IMR-90 (cell line): ENCODE measurements around the gene PPP1R9A. TPM values are rescaled to one million over a fixed set of nuclear protein-coding genes. Genes with fewer than 3 reads are reported as not detected.

Experiments
- ATAC-seq: fragments of 200-7000 bp; cut with Tn5 transposase; 2 replicates; pipeline ENCODE4 v1.9.1; 2020; ENCODE audit warnings: low read depth, mild to moderate bottlenecking, moderate library complexity
- BruUV-seq: library from RNA; stranded (reverse); fragments of 400-500 nt; replicated peaks from 2 replicates; lab custom pipeline; 2021; lab: Mats Ljungman, UMichigan
- CTCF ChIA-PET: fragments of 300-600 bp; formaldehyde crosslinking; extraction: SDS; loops from one replicate; lab custom pipeline; 2021; ENCODE audit warnings: antibody characterized with exemption; lab: Yijun Ruan, JAX
- POLR2A ChIA-PET: fragments of 300-600 bp; sonication (Branson Sonifier 250); formaldehyde crosslinking; loops from one replicate; lab custom pipeline; 2022; ENCODE audit warnings: antibody characterized with exemption; ENCODE audit not compliant: unreplicated experiment; lab: Charles Lee
- DNase-seq: peaks from one replicate; pipeline ENCODE4 v3.0.0; 2013
- H2AFZ ChIP-seq: replicated peaks from 2 replicates; pipeline ENCODE3; 2013; ENCODE audit warnings: low read length, mild to moderate bottlenecking; ENCODE audit not compliant: poor library complexity
- H2AK5ac ChIP-seq: 2 replicates; pipeline ENCODE4 v1.6.1; 2013; ENCODE audit warnings: low read depth, low read length, inconsistent platforms
- H2AK9ac ChIP-seq: replicated peaks from 2 replicates; pipeline ENCODE3; 2013; ENCODE audit warnings: mild to moderate bottlenecking, low read depth, low read length, moderate library complexity; ENCODE audit not compliant: poor library complexity
- H2BK120ac ChIP-seq: 2 replicates; pipeline ENCODE4 v1.6.1; 2013; ENCODE audit warnings: low read depth, low read length, inconsistent platforms
- H2BK15ac ChIP-seq: 3 replicates; pipeline ENCODE4 v1.6.1; 2013; ENCODE audit warnings: low read depth, low read length, inconsistent platforms
- H2BK20ac ChIP-seq: 2 replicates; pipeline ENCODE4 v1.6.1; 2013; ENCODE audit warnings: low read depth, mild to moderate bottlenecking, inconsistent platforms, low read length, moderate library complexity
- H2BK5ac ChIP-seq: 2 replicates; pipeline ENCODE4 v1.6.1; 2013; ENCODE audit warnings: mild to moderate bottlenecking, low read depth, low read length, inconsistent platforms; ENCODE audit not compliant: poor library complexity, severe bottlenecking
- H3K14ac ChIP-seq: replicated peaks from 2 replicates; pipeline ENCODE4 v1.6.1; 2013; ENCODE audit warnings: low read depth, low read length, inconsistent platforms
- H3K18ac ChIP-seq: 2 replicates; pipeline ENCODE4 v1.6.1; 2013; ENCODE audit warnings: low read depth, low read length, control low read depth
- H3K23ac ChIP-seq: 2 replicates; pipeline ENCODE4 v1.6.1; 2013; ENCODE audit warnings: low read depth, low read length, inconsistent platforms
- H3K27ac ChIP-seq: 2 replicates; pipeline ENCODE4 v1.5.1; 2013; ENCODE audit warnings: mild to moderate bottlenecking, control low read depth, low read length; ENCODE audit not compliant: insufficient read depth
- H3K27me3 ChIP-seq: 2 replicates; pipeline ENCODE4 v1.6.1; 2013; ENCODE audit warnings: low read length; ENCODE audit not compliant: control insufficient read depth, insufficient read depth
- H3K36me3 ChIP-seq: 2 replicates; pipeline ENCODE4 v1.6.1; 2013; ENCODE audit warnings: low read length, mixed read lengths; ENCODE audit not compliant: control insufficient read depth, insufficient read depth
- H3K4ac ChIP-seq: 2 replicates; pipeline ENCODE4 v1.6.1; 2013; ENCODE audit warnings: low read depth, low read length, inconsistent platforms
- H3K4me1 ChIP-seq: 2 replicates; pipeline ENCODE4 v1.6.1; 2013; ENCODE audit warnings: low read length, mixed read lengths; ENCODE audit not compliant: control insufficient read depth, insufficient read depth
- H3K4me2 ChIP-seq: 2 replicates; pipeline ENCODE4 v1.6.1; 2013; ENCODE audit warnings: low read depth, mild to moderate bottlenecking, control low read depth, low read length, moderate library complexity
- H3K4me3 ChIP-seq: 2 replicates; pipeline ENCODE4 v1.5.1; 2013; ENCODE audit warnings: low read depth, mild to moderate bottlenecking, control low read depth, low read length, moderate library complexity; ENCODE audit not compliant: insufficient read depth
- H3K56ac ChIP-seq: 2 replicates; pipeline ENCODE4 v1.6.1; 2013; ENCODE audit warnings: low read length, inconsistent platforms; ENCODE audit not compliant: insufficient read depth; ENCODE audit errors: extremely low read depth
- H3K79me1 ChIP-seq, 2 experiments: 2 replicates each; pipeline ENCODE4 v1.6.1; 2013; ENCODE audit warnings: low read length in 2 of 2, inconsistent platforms in 1 of 2, low read depth in 1 of 2
- H3K9ac ChIP-seq: 2 replicates; pipeline ENCODE4 v1.6.1; 2013; ENCODE audit warnings: low read depth, low read length, control low read depth
- H3K9me1 ChIP-seq: 2 replicates; pipeline ENCODE4 v1.6.1; 2013; ENCODE audit warnings: low read length, inconsistent platforms; ENCODE audit not compliant: insufficient read depth
- H3K9me3 ChIP-seq: 2 replicates; pipeline ENCODE4 v1.6.1; 2013; ENCODE audit warnings: low read length; ENCODE audit not compliant: control insufficient read depth, insufficient read depth
- H4K20me1 ChIP-seq: 2 replicates; pipeline ENCODE4 v1.6.1; 2013; ENCODE audit warnings: low read length, inconsistent platforms; ENCODE audit not compliant: insufficient read depth
- H4K5ac ChIP-seq: 2 replicates; pipeline ENCODE4 v1.6.1; 2013; ENCODE audit warnings: mild to moderate bottlenecking, low read depth, low read length, control low read depth
- H4K8ac ChIP-seq, 2 experiments: 2 replicates each; pipeline ENCODE4 v1.6.1; 2013; ENCODE audit warnings: low read depth in 2 of 2, low read length in 2 of 2, control low read depth in 1 of 2, inconsistent platforms in 1 of 2
- H4K91ac ChIP-seq: 2 replicates; pipeline ENCODE4 v1.6.1; 2013; ENCODE audit warnings: low read depth, low read length, inconsistent platforms; ENCODE audit not compliant: insufficient read depth
- BHLHE40 ChIP-seq: fragments of 150-350 bp; IDR thresholded peaks from 2 replicates; pipeline ENCODE4 v1.6.1; 2016; ENCODE audit warnings: mild to moderate bottlenecking, low read depth, low read length
- CEBPB ChIP-seq: IDR thresholded peaks from 2 replicates; pipeline ENCODE4 v1.6.1; 2012; ENCODE audit warnings: low read depth, low read length, improper control_type of control experiment
- CHD1 ChIP-seq: IDR thresholded peaks from 2 replicates; pipeline ENCODE4 v1.6.1; 2012; ENCODE audit warnings: low read depth, low read length, improper control_type of control experiment
- CTCF ChIP-seq: conservative IDR thresholded peaks from 2 replicates; pipeline ENCODE4 v1.5.1; 2012; ENCODE audit warnings: mild to moderate bottlenecking, low read depth, low read length, improper control_type of control experiment
- FOS ChIP-seq: fragments of 150-350 bp; IDR thresholded peaks from 2 replicates; pipeline ENCODE4 v1.6.1; 2016; ENCODE audit warnings: low read depth, low read length
- MAFK ChIP-seq: IDR thresholded peaks from 2 replicates; pipeline ENCODE4 v1.6.1; 2012; ENCODE audit warnings: low read depth, low read length, improper control_type of control experiment
- MAZ ChIP-seq: IDR thresholded peaks from 2 replicates; pipeline ENCODE4 v1.6.1; 2012; ENCODE audit warnings: low read depth, mild to moderate bottlenecking, low read length, improper control_type of control experiment, moderate library complexity, borderline replicate concordance
- MXI1 ChIP-seq: IDR thresholded peaks from 2 replicates; pipeline ENCODE4 v1.6.1; 2012; ENCODE audit warnings: low read depth, mild to moderate bottlenecking, low read length, moderate library complexity, borderline replicate concordance
- NFE2L2 ChIP-seq: fragments of 150-350 bp; IDR thresholded peaks from 2 replicates; pipeline ENCODE4 v1.6.1; 2016; ENCODE audit warnings: low read depth, mild to moderate bottlenecking, low read length
- POLR2A ChIP-seq: IDR thresholded peaks from 2 replicates; pipeline ENCODE4 v1.6.1; 2012; ENCODE audit warnings: mild to moderate bottlenecking, low read depth, low read length
- RAD21 ChIP-seq: IDR thresholded peaks from 2 replicates; pipeline ENCODE4 v1.6.1; 2012; ENCODE audit warnings: low read length, improper control_type of control experiment
- RCOR1 ChIP-seq: IDR thresholded peaks from 2 replicates; pipeline ENCODE4 v1.6.1; 2012; ENCODE audit warnings: mild to moderate bottlenecking, low read length, improper control_type of control experiment; ENCODE audit not compliant: insufficient replicate concordance
- RFX5 ChIP-seq: IDR thresholded peaks from 2 replicates; pipeline ENCODE4 v1.8.0; 2012; ENCODE audit warnings: low read depth, mild to moderate bottlenecking, low read length, moderate library complexity
- SMC3 ChIP-seq: fragments of 150-350 bp; IDR thresholded peaks from 2 replicates; pipeline ENCODE4 v1.6.1; 2016; ENCODE audit warnings: low read depth, mild to moderate bottlenecking, antibody characterized with exemption, low read length, moderate library complexity
- USF2 ChIP-seq: fragments of 150-350 bp; IDR thresholded peaks from 2 replicates; pipeline ENCODE4 v1.6.1; 2017; ENCODE audit warnings: mild to moderate bottlenecking, antibody characterized with exemption, low read length, low read depth
- dilution Hi-C: fragments of 300-500 bp; cut with HindIII; formaldehyde crosslinking; loops from one replicate; pipeline ENCODE4 v1.14.3; 2018; ENCODE audit warnings: low sequenced_read_pairs; ENCODE audit not compliant: unreplicated experiment
- in situ Hi-C: fragments of 300-500 bp; cut with MboI; formaldehyde crosslinking; loops from 3 replicates; pipeline ENCODE4 v1.14.3; 2019; ENCODE audit warnings: low sequenced_read_pairs, inconsistent platforms, mixed read lengths
- intact Hi-C: fragments of 100-400 bp; cut with micrococcal nuclease; formaldehyde crosslinking; loops from 2 replicates; pipeline ENCODE4 v1.10.0; 2022
- polyA plus RNA-seq, 3 experiments: library from polyadenylated mRNA; depleted of rRNA; stranded (reverse); fragments of >200 nt; gene quantifications; 2 replicates each; pipeline ENCODE4 v1.2.3, GENCODE V29; 2012; ENCODE audit warnings: low replicate concordance in 1 of 3
- total RNA-seq: library from RNA; depleted of rRNA; stranded (reverse); fragments of >200 nt; gene quantifications from 2 replicates; pipeline ENCODE4 v1.2.3, GENCODE V29; 2012
- TF ChIP-seq, protein P1 (sequence below): fragments of 150-350 bp; IDR thresholded peaks from 2 replicates; pipeline ENCODE4 v1.6.1; 2016; ENCODE audit warnings: low read depth, mild to moderate bottlenecking, low read length, moderate library complexity, borderline replicate concordance

PPP1R9A gene
- total and polyA plus RNA-seq, 2 of the 4 experiments (the other 2 are of a cell fraction) = not detected

GRCh38 chr7:95295397-95295796, 388.0 kb downstream of the PPP1R9A start:
- Histone ChIP-seq H3K79me1 (no peaks in the 10 kb centered on the region), H4K91ac (no peak overlapping the region), H3K18ac (no peak overlapping the region), H3K9ac (no peak overlapping the region), H3K36me3 (no peaks in the 10 kb centered on the region), H2BK20ac (no peak overlapping the region), H3K27me3 (no peaks in the 10 kb centered on the region), H2AFZ (no peak overlapping the region), H3K4ac (no peak overlapping the region), H4K8ac (no peak overlapping the region), H3K23ac (no peak overlapping the region), H3K9me3 (no peaks in the 10 kb centered on the region), H2BK15ac (no peak overlapping the region), H2BK120ac (no peak overlapping the region), H3K9me1 (no peaks in the 10 kb centered on the region), H4K20me1 (no peaks in the 10 kb centered on the region), H2AK9ac (no peak overlapping the region), H3K4me3 (no peak overlapping the region), H3K56ac (no peak overlapping the region), H4K5ac (no peak overlapping the region), H3K27ac (no peak overlapping the region), H3K4me2 (no peak overlapping the region), H3K4me1 (no peaks in the 10 kb centered on the region), H3K14ac (no peak overlapping the region), H2BK5ac (no peak overlapping the region), H2AK5ac (no peak overlapping the region)
- DNase-seq = no peak
- POLR2A ChIA-PET = no interaction called here
- in situ Hi-C loops (no loop called here), dilution Hi-C loops (no loop called here), intact Hi-C loops (no loop called here)
- no peak for TF ChIP-seq BHLHE40
- no peak for TF ChIP-seq NFE2L2
- no peak for TF ChIP-seq CTCF
- TF ChIP-seq USF2 = no peak
- TF ChIP-seq, protein P1, sequence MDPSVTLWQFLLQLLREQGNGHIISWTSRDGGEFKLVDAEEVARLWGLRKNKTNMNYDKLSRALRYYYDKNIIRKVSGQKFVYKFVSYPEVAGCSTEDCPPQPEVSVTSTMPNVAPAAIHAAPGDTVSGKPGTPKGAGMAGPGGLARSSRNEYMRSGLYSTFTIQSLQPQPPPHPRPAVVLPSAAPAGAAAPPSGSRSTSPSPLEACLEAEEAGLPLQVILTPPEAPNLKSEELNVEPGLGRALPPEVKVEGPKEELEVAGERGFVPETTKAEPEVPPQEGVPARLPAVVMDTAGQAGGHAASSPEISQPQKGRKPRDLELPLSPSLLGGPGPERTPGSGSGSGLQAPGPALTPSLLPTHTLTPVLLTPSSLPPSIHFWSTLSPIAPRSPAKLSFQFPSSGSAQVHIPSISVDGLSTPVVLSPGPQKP = no peak
- TF ChIP-seq RCOR1 = no peak
- TF ChIP-seq RAD21 = no peak
- TF ChIP-seq MAFK = no peak
- TF ChIP-seq SMC3 = no peak
- no peak for TF ChIP-seq CHD1
- no peak for TF ChIP-seq FOS
- TF ChIP-seq POLR2A = no peak
- TF ChIP-seq MXI1 = no peak
- TF ChIP-seq MAZ = no peak
- no peak for TF ChIP-seq CEBPB
- no peak for TF ChIP-seq RFX5
- BruUV-seq = no TSS peak
- ATAC-seq = no peak
- CTCF ChIA-PET = no interaction called here
